Activated naive CD4-positive, alpha-beta T cell treated with anti-CD3 and anti-CD28 coated beads, Interleukin-2, amount 50 U/mL, for 72 hours (primary cell): Measurements from ENCODE around the gene UBE3C. TPM values are rescaled to one million over a fixed set of nuclear protein-coding genes. Genes with fewer than 3 reads are reported as not detected.

ENCODE experiments used
- ATAC-seq, 2 donors: fragments of 150-1000 bp; cut with Tn5 transposase; 2 replicates each; pipeline ENCODE4 v1.10.0; 2021; ENCODE audit warnings: mild to moderate bottlenecking in 2 of 2, moderate library complexity in 2 of 2
- DNase-seq, 2 donors: peaks; one replicate each; pipeline ENCODE4 v3.0.0; 2021 to 2022; ENCODE audit warnings: low spot score in 2 of 2
- H3K27ac Mint-ChIP-seq, 2 donors: one replicate each; pipeline ENCODE4 v1.8.0; 2022; ENCODE audit warnings: mild to moderate bottlenecking in 2 of 2, mixed read lengths in 2 of 2
- H3K36me3 Mint-ChIP-seq, 2 donors: one replicate each; pipeline ENCODE4 v1.8.0; 2022; ENCODE audit warnings: mixed read lengths in 2 of 2
- H3K9me3 Mint-ChIP-seq, 2 donors: one replicate each; pipeline ENCODE4 v1.8.0; 2022; ENCODE audit warnings: mixed read lengths in 2 of 2
- total RNA-seq, 2 donors: library from RNA; stranded (reverse); gene quantifications; one replicate each; pipeline ENCODE4 v1.2.3, GENCODE V29; 2022

Gene UBE3C
- total RNA-seq, 2 donors from 2014 or later = 57.7 to 60.0 TPM

GRCh38 chr7:157194948-157195347 lies 56.2 kb downstream of the UBE3C start:
- H3K27ac Mint-ChIP-seq = peak overlapping the region; percentile 18 to 63
- ATAC-seq (no peak), DNase-seq (no peak)
- peaks cover 16 to 17% of the 10 kb centered on the region in 2 donors for H3K36me3 Mint-ChIP-seq
- no peaks in the 10 kb centered on the region for H3K9me3 Mint-ChIP-seq

GRCh38 chr7:157195868-157196267 lies 57.1 kb downstream of the UBE3C start:
- DNase-seq = no peak
- Mint-ChIP-seq H3K36me3 (peaks cover 11 to 17% of the 10 kb centered on the region in 2 donors), H3K9me3 (no peaks in the 10 kb centered on the region), H3K27ac (no peak overlapping the region)
- no peak for ATAC-seq

GRCh38 chr7:157204134-157204533 lies 65.4 kb downstream of the UBE3C start:
- ATAC-seq = no peak
- DNase-seq = no peak
- no peak overlapping the region for H3K27ac Mint-ChIP-seq
- H3K36me3 Mint-ChIP-seq = peaks cover 0 to 6% of the 10 kb centered on the region in 2 donors
- no peaks in the 10 kb centered on the region for H3K9me3 Mint-ChIP-seq

GRCh38 chr7:157205438-157205837 lies 66.7 kb downstream of the UBE3C start:
- Mint-ChIP-seq H3K27ac (no peak overlapping the region), H3K9me3 (no peaks in the 10 kb centered on the region), H3K36me3 (peaks cover 0 to 6% of the 10 kb centered on the region in 2 donors)
- no peak for ATAC-seq
- DNase-seq = no peak

- Mint-ChIP-seq H3K9me3 (no peaks in the 10 kb centered on the region), H3K27ac (no peak overlapping the region), H3K36me3 (peaks cover 0 to 11% of the 10 kb centered on the region in 2 donors)
- DNase-seq (no peak), ATAC-seq (no peak)
Observed at GRCh38 chr7:157208571-157209413, 70.1 kb downstream of the UBE3C start.

GRCh38 chr7:157210682-157211081 lies 72.0 kb downstream of the UBE3C start:
- H3K9me3 Mint-ChIP-seq = no peaks in the 10 kb centered on the region
- peaks cover 0 to 11% of the 10 kb centered on the region in 2 donors for H3K36me3 Mint-ChIP-seq
- peak overlapping the region; percentile 10 to 62 for H3K27ac Mint-ChIP-seq
- no peak for DNase-seq
- ATAC-seq = no peak

- DNase-seq (no peak), ATAC-seq (no peak)
- no peaks in the 10 kb centered on the region for H3K9me3 Mint-ChIP-seq
- peaks cover 7 to 11% of the 10 kb centered on the region in 2 donors for H3K36me3 Mint-ChIP-seq
- H3K27ac Mint-ChIP-seq = no peak overlapping the region
Observed at GRCh38 chr7:157211690-157212089, 73.0 kb downstream of the UBE3C start.

- Mint-ChIP-seq H3K27ac (peak overlapping the region in 1 of 2 donors; percentile 14), H3K36me3 (peaks cover 0 to 13% of the 10 kb centered on the region in 2 donors), H3K9me3 (no peaks in the 10 kb centered on the region)
- DNase-seq = no peak
- no peak for ATAC-seq
Observed at GRCh38 chr7:157219154-157219553, 80.4 kb downstream of the UBE3C start.

- peaks cover 0 to 12% of the 10 kb centered on the region in 2 donors for H3K36me3 Mint-ChIP-seq
- no peaks in the 10 kb centered on the region for H3K9me3 Mint-ChIP-seq
- H3K27ac Mint-ChIP-seq = peak overlapping the region in 1 of 2 donors; percentile 65
- DNase-seq (no peak), ATAC-seq (no peak)
Observed at GRCh38 chr7:157220916-157221569, 82.3 kb downstream of the UBE3C start.

- ATAC-seq (no peak), DNase-seq (no peak)
- H3K9me3 Mint-ChIP-seq = no peaks in the 10 kb centered on the region
- H3K36me3 Mint-ChIP-seq = peaks cover 0 to 4% of the 10 kb centered on the region in 2 donors
- H3K27ac Mint-ChIP-seq = peak overlapping the region in 1 of 2 donors; percentile 81
Observed at GRCh38 chr7:157222687-157223086, 84.0 kb downstream of the UBE3C start.

GRCh38 chr7:157224627-157225026 lies 85.9 kb downstream of the UBE3C start:
- H3K9me3 Mint-ChIP-seq = no peaks in the 10 kb centered on the region
- H3K36me3 Mint-ChIP-seq = no peaks in the 10 kb centered on the region
- DNase-seq = no peak
- ATAC-seq = no peak
- no peak overlapping the region for H3K27ac Mint-ChIP-seq

- peak in 1 of 2 donors; percentile 47 for ATAC-seq
- H3K9me3 Mint-ChIP-seq = no peaks in the 10 kb centered on the region
- H3K27ac Mint-ChIP-seq = no peak overlapping the region
- peak in 1 of 2 donors; percentile 22 for DNase-seq
- no peaks in the 10 kb centered on the region for H3K36me3 Mint-ChIP-seq
Observed at GRCh38 chr7:157228864-157229422, 90.2 kb downstream of the UBE3C start.

- Mint-ChIP-seq H3K36me3 (peaks cover 0 to 4% of the 10 kb centered on the region in 2 donors), H3K9me3 (no peaks in the 10 kb centered on the region), H3K27ac (no peak overlapping the region)
- no peak for ATAC-seq
- no peak for DNase-seq
Observed at GRCh38 chr7:157233677-157234076, 95.0 kb downstream of the UBE3C start.

- Mint-ChIP-seq H3K27ac (peak overlapping the region in 1 of 2 donors; percentile 51), H3K9me3 (no peaks in the 10 kb centered on the region), H3K36me3 (peaks cover 0 to 4% of the 10 kb centered on the region in 2 donors)
- ATAC-seq (no peak), DNase-seq (no peak)
Observed at GRCh38 chr7:157234271-157234670, 95.5 kb downstream of the UBE3C start.

GRCh38 chr7:157235357-157236333 lies 96.9 kb downstream of the UBE3C start:
- H3K9me3 Mint-ChIP-seq = no peaks in the 10 kb centered on the region
- peak overlapping the region in 1 of 2 donors; percentile 18 for H3K27ac Mint-ChIP-seq
- H3K36me3 Mint-ChIP-seq = peaks cover 0 to 4% of the 10 kb centered on the region in 2 donors
- ATAC-seq (no peak), DNase-seq (no peak)

- DNase-seq = no peak
- no peak for ATAC-seq
- H3K9me3 Mint-ChIP-seq = no peaks in the 10 kb centered on the region
- H3K27ac Mint-ChIP-seq = peak overlapping the region; percentile 34 to 66
- peaks cover 0 to 4% of the 10 kb centered on the region in 2 donors for H3K36me3 Mint-ChIP-seq
Observed at GRCh38 chr7:157238087-157238486, 99.4 kb downstream of the UBE3C start.
